K562 (cell line): ENCODE measurements around the gene CFAP410.

ENCODE experiments used
- ATF2 ChIP-seq: sonication (generic); formaldehyde crosslinking; IDR thresholded peaks from 2 replicates; pipeline ENCODE4 v1.8.1; 2022; ENCODE audit warnings: missing genetic modification reagents
- CCAR2 ChIP-seq: fragments of 200-400 bp; formaldehyde crosslinking; IDR thresholded peaks from 2 replicates; pipeline ENCODE4 v1.6.1; 2017; ENCODE audit warnings: mild to moderate bottlenecking, low read depth, low read length
- U2AF1 ChIP-seq: fragments of 200-400 bp; formaldehyde crosslinking; optimal IDR thresholded peaks from 2 replicates; pipeline ENCODE3; 2017; ENCODE audit warnings: mild to moderate bottlenecking, low read depth, low read length, moderate library complexity
- TF ChIP-seq, protein P1 (sequence below): fragments of 450-650 bp; IDR thresholded peaks from 2 replicates; pipeline ENCODE4 v1.6.1; 2016

DNA sequence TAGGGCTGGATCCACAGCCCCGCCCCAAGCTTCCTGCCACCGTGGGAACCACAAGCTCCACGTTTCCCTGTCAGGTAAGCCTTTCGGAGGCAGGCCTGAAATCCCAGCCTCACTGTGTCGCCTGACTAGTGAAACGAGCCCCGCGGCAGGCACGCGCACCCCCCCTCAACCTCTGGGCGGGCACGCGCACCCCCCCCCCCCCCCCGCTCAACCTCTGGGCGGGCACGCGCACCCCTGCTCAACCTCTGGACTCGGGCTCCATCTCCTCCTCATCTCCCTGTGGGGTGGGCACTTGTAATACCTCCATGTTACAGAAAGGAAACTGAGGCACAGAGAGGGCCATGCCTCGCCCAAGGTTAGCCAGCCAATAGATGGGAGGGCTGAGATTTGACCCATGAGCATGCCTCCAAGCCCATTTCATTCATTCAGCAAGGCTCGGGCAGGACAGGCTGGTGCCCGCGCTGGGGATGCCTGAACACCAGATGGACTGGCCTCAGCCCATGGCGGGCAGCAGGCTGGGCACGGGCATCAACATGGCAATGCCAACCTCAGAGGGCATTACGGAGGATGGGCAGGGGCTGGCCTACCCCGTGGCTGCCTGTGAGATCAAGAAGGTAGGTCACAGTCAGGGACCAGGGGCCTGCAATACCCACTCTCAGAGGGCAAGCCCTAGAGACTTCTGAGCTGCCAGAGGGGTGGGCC, 4.7 kb downstream of the CFAP410 start:
- TF ChIP-seq ATF2 (CRISPR knock-in tag) = no peak
- TF ChIP-seq CCAR2 = no peak
- TF ChIP-seq, protein P1, sequence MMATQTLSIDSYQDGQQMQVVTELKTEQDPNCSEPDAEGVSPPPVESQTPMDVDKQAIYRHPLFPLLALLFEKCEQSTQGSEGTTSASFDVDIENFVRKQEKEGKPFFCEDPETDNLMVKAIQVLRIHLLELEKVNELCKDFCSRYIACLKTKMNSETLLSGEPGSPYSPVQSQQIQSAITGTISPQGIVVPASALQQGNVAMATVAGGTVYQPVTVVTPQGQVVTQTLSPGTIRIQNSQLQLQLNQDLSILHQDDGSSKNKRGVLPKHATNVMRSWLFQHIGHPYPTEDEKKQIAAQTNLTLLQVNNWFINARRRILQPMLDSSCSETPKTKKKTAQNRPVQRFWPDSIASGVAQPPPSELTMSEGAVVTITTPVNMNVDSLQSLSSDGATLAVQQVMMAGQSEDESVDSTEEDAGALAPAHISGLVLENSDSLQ = no peak
- no peak for TF ChIP-seq U2AF1
